OCI-LY3 (cell line): ENCODE results near the gene PMEL.

Experiments
- EZH2phosphoT487 ChIP-seq: fragments of 200-600 bp; shearing (Covaris generic); IDR thresholded peaks from 2 replicates; pipeline ENCODE4 v1.6.1; 2018; ENCODE audit warnings: antibody characterized with exemption, mixed run types, low read depth
- TF ChIP-seq, protein P1 (sequence below): fragments of 200-600, 300-600 bp; sonication (generic); IDR thresholded peaks from 2 replicates; pipeline ENCODE4 v1.5.1; 2014; ENCODE audit warnings: antibody characterized with exemption, low read length, low read depth

DNA sequence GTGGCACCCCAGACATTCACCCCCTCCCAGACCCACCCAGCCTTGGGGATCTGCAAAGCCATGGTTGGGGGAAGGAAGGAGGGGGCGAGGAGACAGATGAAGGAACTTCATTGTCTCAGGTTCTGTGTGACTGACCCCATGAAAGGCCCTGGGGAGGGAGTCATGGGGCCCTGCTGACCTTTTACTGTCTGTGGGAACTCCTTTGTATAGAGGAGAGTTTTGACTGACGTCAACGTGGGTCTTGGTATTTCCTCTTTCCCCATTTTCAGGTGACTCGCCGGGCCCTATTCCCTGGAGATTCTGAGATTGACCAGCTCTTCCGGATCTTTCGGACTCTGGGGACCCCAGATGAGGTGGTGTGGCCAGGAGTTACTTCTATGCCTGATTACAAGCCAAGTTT, 4.9 kb upstream of the PMEL start:
- TF ChIP-seq, protein P1, sequence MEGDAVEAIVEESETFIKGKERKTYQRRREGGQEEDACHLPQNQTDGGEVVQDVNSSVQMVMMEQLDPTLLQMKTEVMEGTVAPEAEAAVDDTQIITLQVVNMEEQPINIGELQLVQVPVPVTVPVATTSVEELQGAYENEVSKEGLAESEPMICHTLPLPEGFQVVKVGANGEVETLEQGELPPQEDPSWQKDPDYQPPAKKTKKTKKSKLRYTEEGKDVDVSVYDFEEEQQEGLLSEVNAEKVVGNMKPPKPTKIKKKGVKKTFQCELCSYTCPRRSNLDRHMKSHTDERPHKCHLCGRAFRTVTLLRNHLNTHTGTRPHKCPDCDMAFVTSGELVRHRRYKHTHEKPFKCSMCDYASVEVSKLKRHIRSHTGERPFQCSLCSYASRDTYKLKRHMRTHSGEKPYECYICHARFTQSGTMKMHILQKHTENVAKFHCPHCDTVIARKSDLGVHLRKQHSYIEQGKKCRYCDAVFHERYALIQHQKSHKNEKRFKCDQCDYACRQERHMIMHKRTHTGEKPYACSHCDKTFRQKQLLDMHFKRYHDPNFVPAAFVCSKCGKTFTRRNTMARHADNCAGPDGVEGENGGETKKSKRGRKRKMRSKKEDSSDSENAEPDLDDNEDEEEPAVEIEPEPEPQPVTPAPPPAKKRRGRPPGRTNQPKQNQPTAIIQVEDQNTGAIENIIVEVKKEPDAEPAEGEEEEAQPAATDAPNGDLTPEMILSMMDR, result no peak
- TF ChIP-seq EZH2phosphoT487, result no peak
